IgD-negative memory B cell (primary cell): Measurements from ENCODE around the gene TCF12. TPM values are rescaled to one million over a fixed set of nuclear protein-coding genes. Genes with fewer than 3 reads are reported as not detected.

Experiments
- H3K27ac Mint-ChIP-seq, 3 donors: one replicate each; pipeline ENCODE4 v1.8.0; 2020 to 2022; ENCODE audit warnings: mild to moderate bottlenecking in 3 of 3, mixed read lengths in 3 of 3, moderate library complexity in 1 of 3
- H3K27me3 Mint-ChIP-seq: one replicate; pipeline ENCODE4 v1.8.0; 2021; ENCODE audit warnings: mixed read lengths
- H3K36me3 Mint-ChIP-seq: one replicate; pipeline ENCODE4 v1.8.0; 2020; ENCODE audit warnings: mild to moderate bottlenecking, mixed read lengths
- H3K4me1 Mint-ChIP-seq, 3 donors: one replicate each; pipeline ENCODE4 v1.8.0; 2020 to 2022; ENCODE audit warnings: mixed read lengths in 3 of 3, mild to moderate bottlenecking in 1 of 3
- H3K4me3 Mint-ChIP-seq, 4 donors: one replicate each; pipeline ENCODE4 v1.8.0; 2020 to 2022; ENCODE audit warnings: mild to moderate bottlenecking in 4 of 4, mixed read lengths in 4 of 4, moderate library complexity in 3 of 4
- H3K9me3 Mint-ChIP-seq, 3 donors: one replicate each; pipeline ENCODE4 v1.8.0; 2020 to 2021; ENCODE audit warnings: mixed read lengths in 3 of 3, mild to moderate bottlenecking in 1 of 3
- polyA plus RNA-seq: library from polyadenylated mRNA; unstranded; fragments of 300-500 nt; fragmentation: Illumina TruSeq; gene quantifications from one replicate; pipeline ENCODE4 v1.2.3, GENCODE V29; 2021

TCF12 gene
- polyA plus RNA-seq, 1 donor from 2014 or later, result 58.0 TPM

- Mint-ChIP-seq H3K9me3 (no peaks in the 10 kb centered on the region), H3K27ac (peak overlapping the region in 1 of 3 donors; percentile 35), H3K4me3 (no peak overlapping the region), H3K27me3 (peaks cover 24% of the 10 kb centered on the region), H3K4me1 (peaks cover 0 to 4% (median 2%) of the 10 kb centered on the region in 3 donors), H3K36me3 (no peaks in the 10 kb centered on the region)
Observed at GRCh38 chr15:57330619-57331340, 412.3 kb downstream of the TCF12 start.

GRCh38 chr15:57332326-57332725 lies 413.9 kb downstream of the TCF12 start:
- Mint-ChIP-seq H3K9me3 (no peaks in the 10 kb centered on the region), H3K4me3 (no peak overlapping the region), H3K36me3 (no peaks in the 10 kb centered on the region), H3K27me3 (peaks cover 24% of the 10 kb centered on the region), H3K4me1 (peaks cover 0 to 4% (median 2%) of the 10 kb centered on the region in 3 donors), H3K27ac (no peak overlapping the region)

- H3K9me3 Mint-ChIP-seq, result no peaks in the 10 kb centered on the region
- H3K27me3 Mint-ChIP-seq, result peaks cover 27% of the 10 kb centered on the region
- H3K36me3 Mint-ChIP-seq, result no peaks in the 10 kb centered on the region
- no peak overlapping the region for H3K4me3 Mint-ChIP-seq
- H3K27ac Mint-ChIP-seq, result no peak overlapping the region
- peaks cover 0 to 4% (median 2%) of the 10 kb centered on the region in 3 donors for H3K4me1 Mint-ChIP-seq
Observed at GRCh38 chr15:57333487-57333886, 415.0 kb downstream of the TCF12 start.

GRCh38 chr15:57334257-57334656 lies 415.8 kb downstream of the TCF12 start:
- H3K9me3 Mint-ChIP-seq, result no peaks in the 10 kb centered on the region
- H3K4me3 Mint-ChIP-seq, result no peak overlapping the region
- H3K27ac Mint-ChIP-seq, result peak overlapping the region in 1 of 3 donors; percentile 9
- H3K27me3 Mint-ChIP-seq, result peaks cover 26% of the 10 kb centered on the region
- H3K4me1 Mint-ChIP-seq, result peaks cover 0 to 4% (median 2%) of the 10 kb centered on the region in 3 donors
- H3K36me3 Mint-ChIP-seq, result no peaks in the 10 kb centered on the region

DNA sequence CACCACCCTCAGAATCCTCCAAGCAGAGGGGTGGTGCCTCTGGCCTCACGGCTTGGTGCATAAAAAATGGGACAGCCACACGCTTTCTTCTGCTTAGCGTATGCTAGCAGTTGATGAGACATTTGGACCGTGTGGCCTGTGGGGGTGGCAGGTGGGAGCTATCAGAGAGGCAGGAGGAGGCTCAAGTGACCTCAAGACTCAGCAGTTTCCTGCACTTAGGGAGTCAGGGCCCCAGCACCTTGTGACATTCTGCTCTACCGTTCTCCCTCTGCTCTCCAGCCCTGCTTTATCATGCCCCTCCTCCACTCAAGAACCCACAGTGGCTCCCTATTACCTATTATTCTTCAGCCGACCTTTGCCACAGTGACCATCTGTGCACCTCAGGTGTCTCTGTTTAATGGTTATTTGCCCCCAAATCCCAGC lies 416.9 kb downstream of the TCF12 start:
- Mint-ChIP-seq H3K4me3 (no peak overlapping the region), H3K27me3 (peaks cover 20% of the 10 kb centered on the region), H3K36me3 (no peaks in the 10 kb centered on the region)

GRCh38 chr15:57335719-57336118 lies 417.3 kb downstream of the TCF12 start:
- Mint-ChIP-seq H3K4me1 (peaks cover 0 to 2% (median 0%) of the 10 kb centered on the region in 3 donors), H3K9me3 (no peaks in the 10 kb centered on the region), H3K27ac (no peak overlapping the region), H3K36me3 (no peaks in the 10 kb centered on the region), H3K4me3 (no peak overlapping the region), H3K27me3 (peaks cover 17% of the 10 kb centered on the region)

More for the DNA sequence above, 416.9 kb downstream of the TCF12 start:
- Mint-ChIP-seq H3K4me1 (peaks cover 0 to 2% (median 2%) of the 10 kb centered on the region in 3 donors), H3K9me3 (no peaks in the 10 kb centered on the region), H3K27ac (no peak overlapping the region)

- peaks cover 16% of the 10 kb centered on the region for H3K27me3 Mint-ChIP-seq
- no peaks in the 10 kb centered on the region for H3K36me3 Mint-ChIP-seq
- H3K9me3 Mint-ChIP-seq, result no peaks in the 10 kb centered on the region
- no peaks in the 10 kb centered on the region for H3K4me1 Mint-ChIP-seq
- H3K4me3 Mint-ChIP-seq, result no peak overlapping the region
- H3K27ac Mint-ChIP-seq, result peak overlapping the region in 1 of 3 donors; percentile 53
Observed at GRCh38 chr15:57337868-57338411, 419.5 kb downstream of the TCF12 start.

DNA sequence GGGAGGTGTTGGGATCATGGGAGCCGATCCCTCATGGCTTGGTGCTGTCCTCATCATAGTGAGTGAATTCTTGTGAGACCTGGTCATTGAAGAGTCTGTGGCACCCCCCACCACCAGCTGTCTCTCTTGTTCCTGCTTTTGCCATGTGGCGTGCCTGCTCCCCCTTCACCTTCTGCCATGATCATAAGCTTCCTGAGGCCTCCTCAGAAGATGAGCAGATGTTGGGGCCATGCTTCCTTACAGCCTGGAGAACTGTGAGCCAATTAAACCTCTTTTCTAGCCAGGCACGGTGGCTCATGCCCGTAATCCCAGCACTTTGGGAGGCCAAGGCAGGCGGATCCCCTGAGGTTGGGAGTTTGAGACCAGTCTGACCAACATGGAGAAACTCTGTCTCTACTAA lies 420.9 kb downstream of the TCF12 start:
- Mint-ChIP-seq H3K4me3 (no peak overlapping the region), H3K9me3 (no peaks in the 10 kb centered on the region), H3K36me3 (no peaks in the 10 kb centered on the region), H3K27me3 (peaks cover 10% of the 10 kb centered on the region), H3K4me1 (no peaks in the 10 kb centered on the region), H3K27ac (no peak overlapping the region)

Other genes with a start within 250 kb of the TCF12 start
- gene ZNF280D, start 185.1 kb upstream of the TCF12 start, polyA plus RNA-seq, result 19.4 TPM